ENCODE measurements around the gene FAM81B. TPM values are rescaled to one million over a fixed set of nuclear protein-coding genes. Genes with fewer than 3 reads are reported as not detected.

The FAM81B gene
- polyA plus RNA-seq, 1 of the 3 experiments (the other 2 are of a cell fraction) = 0.21 TPM

DNA sequence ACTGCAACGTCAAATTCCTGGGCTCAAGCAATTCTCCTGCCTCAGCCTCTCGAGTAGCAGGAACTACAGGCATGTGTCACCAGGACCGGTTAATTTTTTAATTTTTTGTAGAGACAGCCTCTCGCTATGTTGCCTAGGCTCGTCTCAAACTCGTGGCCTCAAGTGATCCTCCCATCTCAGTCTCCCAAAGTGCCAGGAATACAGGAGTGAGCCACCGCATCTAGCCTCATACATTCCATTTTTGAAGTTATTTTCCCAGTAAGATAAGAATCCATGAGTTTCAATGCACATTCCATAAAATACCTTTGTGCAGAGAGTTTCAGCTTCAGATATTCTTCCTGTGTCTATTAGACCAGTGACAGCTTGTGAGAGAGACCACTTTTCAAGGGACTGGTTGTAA is 93.3 kb downstream of the FAM81B start:
- H3K4me1 ChIP-seq (ENCODE audit: control insufficient read depth in 1 of 2, insufficient read depth in 2 of 2, low read depth in 1 of 2, low read length in 1 of 2) = no peaks in the 10 kb centered on the region
- H3K9me3 ChIP-seq = peaks cover 14% of the 10 kb centered on the region; the same call in 1 of the 2 replicates
- H3K9me2 ChIP-seq = no peaks in the 10 kb centered on the region
- TF ChIP-seq, protein P1, sequence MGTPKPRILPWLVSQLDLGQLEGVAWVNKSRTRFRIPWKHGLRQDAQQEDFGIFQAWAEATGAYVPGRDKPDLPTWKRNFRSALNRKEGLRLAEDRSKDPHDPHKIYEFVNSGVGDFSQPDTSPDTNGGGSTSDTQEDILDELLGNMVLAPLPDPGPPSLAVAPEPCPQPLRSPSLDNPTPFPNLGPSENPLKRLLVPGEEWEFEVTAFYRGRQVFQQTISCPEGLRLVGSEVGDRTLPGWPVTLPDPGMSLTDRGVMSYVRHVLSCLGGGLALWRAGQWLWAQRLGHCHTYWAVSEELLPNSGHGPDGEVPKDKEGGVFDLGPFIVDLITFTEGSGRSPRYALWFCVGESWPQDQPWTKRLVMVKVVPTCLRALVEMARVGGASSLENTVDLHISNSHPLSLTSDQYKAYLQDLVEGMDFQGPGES (IDR thresholded peaks at IDR 0.05; ENCODE audit: low read depth, low read length) = no peak
- TF ChIP-seq, protein P2, sequence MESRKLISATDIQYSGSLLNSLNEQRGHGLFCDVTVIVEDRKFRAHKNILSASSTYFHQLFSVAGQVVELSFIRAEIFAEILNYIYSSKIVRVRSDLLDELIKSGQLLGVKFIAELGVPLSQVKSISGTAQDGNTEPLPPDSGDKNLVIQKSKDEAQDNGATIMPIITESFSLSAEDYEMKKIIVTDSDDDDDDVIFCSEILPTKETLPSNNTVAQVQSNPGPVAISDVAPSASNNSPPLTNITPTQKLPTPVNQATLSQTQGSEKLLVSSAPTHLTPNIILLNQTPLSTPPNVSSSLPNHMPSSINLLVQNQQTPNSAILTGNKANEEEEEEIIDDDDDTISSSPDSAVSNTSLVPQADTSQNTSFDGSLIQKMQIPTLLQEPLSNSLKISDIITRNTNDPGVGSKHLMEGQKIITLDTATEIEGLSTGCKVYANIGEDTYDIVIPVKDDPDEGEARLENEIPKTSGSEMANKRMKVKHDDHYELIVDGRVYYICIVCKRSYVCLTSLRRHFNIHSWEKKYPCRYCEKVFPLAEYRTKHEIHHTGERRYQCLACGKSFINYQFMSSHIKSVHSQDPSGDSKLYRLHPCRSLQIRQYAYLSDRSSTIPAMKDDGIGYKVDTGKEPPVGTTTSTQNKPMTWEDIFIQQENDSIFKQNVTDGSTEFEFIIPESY (IDR thresholded peaks at IDR 0.05; ENCODE audit: borderline replicate concordance, low read depth) = no peak
- TF ChIP-seq JUND (IDR thresholded peaks at IDR 0.05) (no peak), POLR2AphosphoS5 (IDR thresholded peaks at IDR 0.05; ENCODE audit: low read depth, low read length) (no peak), EP300 (IDR thresholded peaks at IDR 0.05; ENCODE audit: borderline replicate concordance in 1 of 2, low read depth in 1 of 2, low read length in 1 of 2) (no peak), CHD2 (IDR thresholded peaks at IDR 0.05; ENCODE audit: low read length, partially characterized antibody) (no peak), ELF1 (IDR thresholded peaks at IDR 0.05) (no peak), GATA2 (CRISPR knock-in tag; IDR thresholded peaks at IDR 0.05) (no peak)
- TF ChIP-seq, protein P3, sequence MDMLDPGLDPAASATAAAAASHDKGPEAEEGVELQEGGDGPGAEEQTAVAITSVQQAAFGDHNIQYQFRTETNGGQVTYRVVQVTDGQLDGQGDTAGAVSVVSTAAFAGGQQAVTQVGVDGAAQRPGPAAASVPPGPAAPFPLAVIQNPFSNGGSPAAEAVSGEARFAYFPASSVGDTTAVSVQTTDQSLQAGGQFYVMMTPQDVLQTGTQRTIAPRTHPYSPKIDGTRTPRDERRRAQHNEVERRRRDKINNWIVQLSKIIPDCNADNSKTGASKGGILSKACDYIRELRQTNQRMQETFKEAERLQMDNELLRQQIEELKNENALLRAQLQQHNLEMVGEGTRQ (IDR thresholded peaks at IDR 0.05; ENCODE audit: borderline replicate concordance, low read depth, low read length) = no peak
- TF ChIP-seq, protein P4, sequence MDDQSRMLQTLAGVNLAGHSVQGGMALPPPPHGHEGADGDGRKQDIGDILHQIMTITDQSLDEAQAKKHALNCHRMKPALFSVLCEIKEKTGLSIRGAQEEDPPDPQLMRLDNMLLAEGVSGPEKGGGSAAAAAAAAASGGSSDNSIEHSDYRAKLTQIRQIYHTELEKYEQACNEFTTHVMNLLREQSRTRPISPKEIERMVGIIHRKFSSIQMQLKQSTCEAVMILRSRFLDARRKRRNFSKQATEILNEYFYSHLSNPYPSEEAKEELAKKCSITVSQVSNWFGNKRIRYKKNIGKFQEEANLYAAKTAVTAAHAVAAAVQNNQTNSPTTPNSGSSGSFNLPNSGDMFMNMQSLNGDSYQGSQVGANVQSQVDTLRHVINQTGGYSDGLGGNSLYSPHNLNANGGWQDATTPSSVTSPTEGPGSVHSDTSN (IDR thresholded peaks at IDR 0.05) = no peak
- H3K36me3 ChIP-seq (replicated peaks in 1 of 2; ENCODE audit: control insufficient read depth in 1 of 2, insufficient read depth in 2 of 2, low read length in 1 of 2) = peaks cover 74 to 89% of the 10 kb centered on the region in 2 experiments
- no peak for DNase-seq
- H3K27me3 ChIP-seq (ENCODE audit: insufficient read depth) = no peaks in the 10 kb centered on the region
- no peak overlapping the region for H3K9ac ChIP-seq
- POLR2A ChIA-PET = no interaction called here
- 95% methylated on average over 7 of the region's 7 CpGs for WGBS (ENCODE audit: low lambda C conversion rate)
- H3K4me3 ChIP-seq (ENCODE audit: low read depth in 2 of 2, low read length in 1 of 2) = no peak overlapping the region
- CTCF ChIA-PET = no interaction called here
- no peaks in the 10 kb centered on the region for H3K79me2 ChIP-seq (ENCODE audit: insufficient read depth)
- H4K20me1 ChIP-seq (ENCODE audit: insufficient read depth) = no peaks in the 10 kb centered on the region
- no peaks in the 10 kb centered on the region for H3F3A ChIP-seq (replicated peaks; ENCODE audit: insufficient read depth)
- no peak overlapping the region for H3K27ac ChIP-seq (ENCODE audit: low read depth in 2 of 2, low read length in 1 of 2)
- no peak overlapping the region for H2AFZ ChIP-seq (ENCODE audit: low read depth)
- no peak overlapping the region for H3K4me2 ChIP-seq

DNA sequence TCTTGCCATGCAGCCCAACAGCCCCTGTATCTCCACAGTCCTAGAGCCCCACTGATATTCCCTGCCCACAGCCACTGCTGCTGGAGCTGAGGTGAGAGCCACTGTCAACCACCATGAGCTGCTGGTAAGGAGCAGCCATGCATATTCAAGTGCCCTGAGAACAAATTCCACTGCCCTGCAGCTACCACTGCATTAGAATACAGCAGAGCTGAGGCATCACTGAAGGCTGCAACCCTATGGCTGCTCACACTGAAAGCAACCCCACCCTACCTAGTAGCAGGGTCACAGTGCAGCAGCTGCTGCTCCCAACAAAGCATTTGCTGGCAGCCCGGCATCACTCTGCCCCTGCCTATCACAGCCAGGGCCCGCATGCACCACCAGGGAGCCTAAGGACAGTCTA is 95.0 kb downstream of the FAM81B start:
- H4K20me1 ChIP-seq (ENCODE audit: insufficient read depth) = no peaks in the 10 kb centered on the region
- no peak overlapping the region for H3K4me2 ChIP-seq
- H3K9me3 ChIP-seq = peaks cover 14% of the 10 kb centered on the region; the same call in 1 of the 2 replicates
- WGBS (ENCODE audit: low lambda C conversion rate) = no CpG with 5 or more reads among the region's 2 CpGs
- TF ChIP-seq EP300 (IDR thresholded peaks at IDR 0.05; ENCODE audit: borderline replicate concordance in 1 of 2, low read depth in 1 of 2, low read length in 1 of 2) (no peak), FOSL2 (IDR thresholded peaks at IDR 0.05; ENCODE audit: borderline replicate concordance, low read depth) (no peak), JUND (IDR thresholded peaks at IDR 0.05) (no peak), RFX5 (IDR thresholded peaks at IDR 0.05; ENCODE audit: low read length) (no peak), RAD21 (IDR thresholded peaks at IDR 0.05; ENCODE audit: low read length) (no peak), FOXM1 (IDR thresholded peaks at IDR 0.05; ENCODE audit: low read depth) (no peak), GATA2 (CRISPR knock-in tag; IDR thresholded peaks at IDR 0.05) (no peak), MEF2A (IDR thresholded peaks at IDR 0.05; ENCODE audit: borderline replicate concordance, low read depth) (no peak), FOXJ3 (CRISPR knock-in tag; IDR thresholded peaks at IDR 0.05) (no peak), MXI1 (IDR thresholded peaks at IDR 0.05; ENCODE audit: low read depth, low read length) (no peak)
- TF ChIP-seq, protein P5, sequence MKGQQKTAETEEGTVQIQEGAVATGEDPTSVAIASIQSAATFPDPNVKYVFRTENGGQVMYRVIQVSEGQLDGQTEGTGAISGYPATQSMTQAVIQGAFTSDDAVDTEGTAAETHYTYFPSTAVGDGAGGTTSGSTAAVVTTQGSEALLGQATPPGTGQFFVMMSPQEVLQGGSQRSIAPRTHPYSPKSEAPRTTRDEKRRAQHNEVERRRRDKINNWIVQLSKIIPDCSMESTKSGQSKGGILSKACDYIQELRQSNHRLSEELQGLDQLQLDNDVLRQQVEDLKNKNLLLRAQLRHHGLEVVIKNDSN (IDR thresholded peaks at IDR 0.05; ENCODE audit: borderline replicate concordance, low read depth) = no peak
- TF ChIP-seq, protein P3 (IDR thresholded peaks at IDR 0.05; ENCODE audit: borderline replicate concordance, low read depth, low read length) = no peak
- ChIA-PET CTCF (no interaction called here), POLR2A (no interaction called here)
- no peaks in the 10 kb centered on the region for H3F3A ChIP-seq (replicated peaks; ENCODE audit: insufficient read depth)
- H2AFZ ChIP-seq (ENCODE audit: low read depth) = no peak overlapping the region
- no peaks in the 10 kb centered on the region for H3K9me2 ChIP-seq
- no peak overlapping the region for H3K9ac ChIP-seq
- H3K4me3 ChIP-seq (ENCODE audit: low read depth in 2 of 2, low read length in 1 of 2) = no peak overlapping the region
- no peaks in the 10 kb centered on the region for H3K27me3 ChIP-seq (ENCODE audit: insufficient read depth)
- H3K27ac ChIP-seq (ENCODE audit: low read depth in 2 of 2, low read length in 1 of 2) = no peak overlapping the region
- no peaks in the 10 kb centered on the region for H3K4me1 ChIP-seq (ENCODE audit: control insufficient read depth in 1 of 2, insufficient read depth in 2 of 2, low read depth in 1 of 2, low read length in 1 of 2)
- no peaks in the 10 kb centered on the region for H3K79me2 ChIP-seq (ENCODE audit: insufficient read depth)
- DNase-seq = no peak
- H3K36me3 ChIP-seq (replicated peaks in 1 of 2; ENCODE audit: control insufficient read depth in 1 of 2, insufficient read depth in 2 of 2, low read length in 1 of 2) = peaks cover 77 to 91% of the 10 kb centered on the region in 2 experiments

All from SK-N-SH (cell line).